CD4-positive, CD25-positive, alpha-beta regulatory T cell (primary cell): ENCODE measurements around the gene PRSS53. TPM values are rescaled to one million over a fixed set of nuclear protein-coding genes. Genes with fewer than 3 reads are reported as not detected.

Source experiments
- ATAC-seq, 2 donors: fragments of 150-1000 bp; cut with Tn5 transposase; one replicate each; pipeline ENCODE4 v1.10.0; 2021; ENCODE audit warnings: low read depth in 2 of 2, moderate number of reproducible peaks in 2 of 2, moderate library complexity in 1 of 2
- DNase-seq, 3 donors: peaks; one replicate each; pipeline versions ENCODE4 v3.0.0 to v3.0.0-alpha.2; 2012 to 2022; ENCODE audit warnings: mixed read lengths in 1 of 3
- H3K27ac ChIP-seq: one replicate; pipeline ENCODE4 v1.7.0; 2013; ENCODE audit warnings: mild to moderate bottlenecking, low read length; ENCODE audit not compliant: insufficient read depth, poor library complexity, severe bottlenecking
- H3K27me3 ChIP-seq: one replicate; pipeline ENCODE4 v1.7.0; 2013; ENCODE audit warnings: low read length; ENCODE audit not compliant: control insufficient read depth, insufficient read depth
- H3K36me3 ChIP-seq: one replicate; pipeline ENCODE4 v1.7.0; 2013; ENCODE audit warnings: mild to moderate bottlenecking, low read length, moderate library complexity; ENCODE audit not compliant: control insufficient read depth, insufficient read depth
- H3K4me1 ChIP-seq: 2 replicates; pipeline ENCODE4 v1.7.0; 2013; ENCODE audit warnings: mild to moderate bottlenecking, low read length; ENCODE audit not compliant: insufficient read depth, control insufficient read depth, poor library complexity, severe bottlenecking
- H3K4me3 ChIP-seq: one replicate; pipeline ENCODE4 v1.7.0; 2013; ENCODE audit warnings: low read depth, mild to moderate bottlenecking, low read length, moderate library complexity
- H3K9me3 ChIP-seq, 2 experiments: 1 replicate in 1 of 2; 2 replicates in 1 of 2; pipeline ENCODE4 v1.7.0; 2013; ENCODE audit warnings: low read length in 2 of 2, mild to moderate bottlenecking in 1 of 2, moderate library complexity in 1 of 2; ENCODE audit not compliant: control insufficient read depth in 2 of 2
- H3K27ac Mint-ChIP-seq, 3 donors: one replicate each; pipeline ENCODE4 v1.8.0; 2020 to 2022; ENCODE audit warnings: mild to moderate bottlenecking in 3 of 3, mixed read lengths in 3 of 3, moderate library complexity in 2 of 3
- H3K27me3 Mint-ChIP-seq: one replicate; pipeline ENCODE4 v1.8.0; 2022; ENCODE audit warnings: mild to moderate bottlenecking, mixed read lengths
- H3K36me3 Mint-ChIP-seq: one replicate; pipeline ENCODE4 v1.8.0; 2020; ENCODE audit warnings: mixed read lengths
- H3K4me1 Mint-ChIP-seq, 4 donors: one replicate each; pipeline ENCODE4 v1.8.0; 2020 to 2022; ENCODE audit warnings: mixed read lengths in 4 of 4, mild to moderate bottlenecking in 1 of 4
- H3K4me3 Mint-ChIP-seq, 4 donors: one replicate each; pipeline ENCODE4 v1.8.0; 2020 to 2022; ENCODE audit warnings: mild to moderate bottlenecking in 4 of 4, mixed read lengths in 4 of 4, moderate library complexity in 3 of 4
- H3K9me3 Mint-ChIP-seq, 7 donors: one replicate each; pipeline ENCODE4 v1.8.0; 2020 to 2022; ENCODE audit warnings: mixed read lengths in 7 of 7, mild to moderate bottlenecking in 3 of 7, moderate library complexity in 2 of 7
- polyA plus RNA-seq, 4 donors: library from polyadenylated mRNA; unstranded; fragments of 300-500 nt; fragmentation: Illumina TruSeq; gene quantifications; one replicate each; pipeline ENCODE4 v1.2.3, GENCODE V29; 2021
- total RNA-seq: library from RNA; stranded (reverse); gene quantifications from one replicate; pipeline ENCODE4 v1.2.3, GENCODE V29; 2022

PRSS53 gene
- total and polyA plus RNA-seq, 5 donors from 2014 or later = 0.41 to 8.2 (median 0.75) TPM

- Mint-ChIP-seq H3K4me1 (peaks cover 5 to 53% (median 34%) of the 10 kb centered on the region in 4 donors), H3K9me3 (no peaks in the 10 kb centered on the region)
Measured at GRCh38 chr16:31073142-31073969, 15.4 kb downstream of the PRSS53 start.

GRCh38 chr16:31072540-31073141, 16.1 kb downstream of the PRSS53 start:
- Mint-ChIP-seq H3K4me3 (peak overlapping the region; percentile 90 to 98 (median 98)), H3K4me1 (peaks cover 5 to 49% (median 36%) of the 10 kb centered on the region in 4 donors), H3K36me3 (peaks cover 8% of the 10 kb centered on the region), H3K27me3 (peaks cover 4% of the 10 kb centered on the region), H3K27ac (peak overlapping the region; percentile 85 to 98 (median 95)), H3K9me3 (no peaks in the 10 kb centered on the region)
- Histone ChIP-seq H3K36me3 (peaks cover 14% of the 10 kb centered on the region), H3K27me3 (no peaks in the 10 kb centered on the region), H3K27ac (peak overlapping the region; percentile 96), H3K4me1 (peaks cover 30% of the 10 kb centered on the region), H3K4me3 (peak overlapping the region; percentile 81), H3K9me3 (no peaks in the 10 kb centered on the region)
- DNase-seq = peak in 1 of 3 donors; percentile 58
- ATAC-seq = no peak

More at GRCh38 chr16:31073142-31073969, 15.4 kb downstream of the PRSS53 start:
- Histone ChIP-seq H3K4me1 (peaks cover 30% of the 10 kb centered on the region), H3K4me3 (peak overlapping the region; percentile 100), H3K27ac (peak overlapping the region; percentile 96), H3K27me3 (no peaks in the 10 kb centered on the region), H3K36me3 (peaks cover 20% of the 10 kb centered on the region), H3K9me3 (no peaks in the 10 kb centered on the region)
- Mint-ChIP-seq H3K27ac (peak overlapping the region; percentile 85 to 100 (median 97)), H3K27me3 (peaks cover 4% of the 10 kb centered on the region), H3K4me3 (peak overlapping the region; percentile 90 to 98 (median 98)), H3K36me3 (peaks cover 15% of the 10 kb centered on the region)
- DNase-seq (peak; percentile 83 to 91 (median 85)), ATAC-seq (peak; percentile 47 to 52)

- H3K27me3 Mint-ChIP-seq = peaks cover 4% of the 10 kb centered on the region
- Histone ChIP-seq H3K4me1 (peaks cover 30% of the 10 kb centered on the region), H3K27ac (peak overlapping the region; percentile 96), H3K27me3 (no peaks in the 10 kb centered on the region), H3K4me3 (peak overlapping the region; percentile 81), H3K9me3 (no peaks in the 10 kb centered on the region), H3K36me3 (peaks cover 7% of the 10 kb centered on the region)
- no peak for DNase-seq
- H3K36me3 Mint-ChIP-seq = peaks cover 7% of the 10 kb centered on the region
- H3K9me3 Mint-ChIP-seq = no peaks in the 10 kb centered on the region
- peaks cover 5 to 48% (median 36%) of the 10 kb centered on the region in 4 donors for H3K4me1 Mint-ChIP-seq
- peak overlapping the region; percentile 90 to 98 (median 98) for H3K4me3 Mint-ChIP-seq
- peak overlapping the region; percentile 20 to 98 (median 36) for H3K27ac Mint-ChIP-seq
- ATAC-seq = no peak
Measured at GRCh38 chr16:31071861-31072260, 16.9 kb downstream of the PRSS53 start.

DNA sequence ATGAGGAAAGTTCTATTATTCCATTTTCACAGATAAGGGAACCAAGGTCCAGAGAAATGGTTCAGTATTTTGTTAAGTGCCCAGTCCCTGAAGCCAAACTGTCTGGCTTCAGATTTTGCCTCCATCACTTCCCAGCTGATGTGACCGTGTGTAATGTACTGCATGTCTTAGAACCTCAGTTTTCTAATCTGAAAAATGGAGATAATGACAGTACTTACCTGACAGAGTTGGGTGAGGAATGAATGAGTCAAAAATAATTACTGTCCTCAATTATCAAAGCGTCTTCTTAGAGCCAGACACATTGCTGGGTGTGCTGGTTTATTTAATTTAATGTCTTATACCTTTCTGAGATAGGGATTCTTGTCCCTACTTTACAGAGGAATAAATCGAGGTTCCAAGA, 21.4 kb downstream of the PRSS53 start:
- H3K9me3 Mint-ChIP-seq = no peaks in the 10 kb centered on the region
- H3K36me3 ChIP-seq = no peaks in the 10 kb centered on the region
- no peak for ATAC-seq
- peak overlapping the region in 1 of 4 donors; percentile 25 for H3K4me3 Mint-ChIP-seq
- H3K9me3 ChIP-seq = no peaks in the 10 kb centered on the region
- no peak for DNase-seq
- H3K27ac ChIP-seq = no peak overlapping the region
- no peaks in the 10 kb centered on the region for H3K27me3 ChIP-seq
- H3K36me3 Mint-ChIP-seq = peaks cover 8% of the 10 kb centered on the region
- no peak overlapping the region for H3K27ac Mint-ChIP-seq
- H3K4me3 ChIP-seq = no peak overlapping the region
- peaks cover 31% of the 10 kb centered on the region for H3K4me1 ChIP-seq
- no peaks in the 10 kb centered on the region for H3K27me3 Mint-ChIP-seq
- peaks cover 0 to 56% (median 40%) of the 10 kb centered on the region in 4 donors for H3K4me1 Mint-ChIP-seq

- ATAC-seq = no peak
- H3K27ac ChIP-seq = no peak overlapping the region
Measured at GRCh38 chr16:31064882-31065461, 23.8 kb downstream of the PRSS53 start.

GRCh38 chr16:31063843-31064611, 24.7 kb downstream of the PRSS53 start:
- Histone ChIP-seq H3K27me3 (no peaks in the 10 kb centered on the region), H3K36me3 (no peaks in the 10 kb centered on the region), H3K9me3 (no peaks in the 10 kb centered on the region), H3K27ac (no peak overlapping the region), H3K4me3 (no peak overlapping the region), H3K4me1 (peaks cover 22% of the 10 kb centered on the region)
- peak in 1 of 2 donors; percentile 12 for ATAC-seq
- H3K36me3 Mint-ChIP-seq = peaks cover 11% of the 10 kb centered on the region
- peak overlapping the region in 3 of 4 donors; percentile 32 to 60 (median 52) for H3K4me3 Mint-ChIP-seq
- peak in 1 of 3 donors; percentile 22 for DNase-seq
- peaks cover 0 to 42% (median 27%) of the 10 kb centered on the region in 4 donors for H3K4me1 Mint-ChIP-seq
- peak overlapping the region in 2 of 3 donors; percentile 65 to 81 for H3K27ac Mint-ChIP-seq
- no peaks in the 10 kb centered on the region for H3K9me3 Mint-ChIP-seq
- H3K27me3 Mint-ChIP-seq = no peaks in the 10 kb centered on the region

More at GRCh38 chr16:31064882-31065461, 23.8 kb downstream of the PRSS53 start:
- H3K9me3 ChIP-seq = no peaks in the 10 kb centered on the region
- no peaks in the 10 kb centered on the region for H3K27me3 ChIP-seq
- no peak overlapping the region for H3K4me3 ChIP-seq
- Mint-ChIP-seq H3K27ac (peak overlapping the region; percentile 20 to 81 (median 65)), H3K4me3 (peak overlapping the region in 3 of 4 donors; percentile 12 to 60 (median 52)), H3K9me3 (no peaks in the 10 kb centered on the region), H3K4me1 (peaks cover 0 to 44% (median 31%) of the 10 kb centered on the region in 4 donors), H3K27me3 (no peaks in the 10 kb centered on the region), H3K36me3 (peaks cover 11% of the 10 kb centered on the region)
- peaks cover 22% of the 10 kb centered on the region for H3K4me1 ChIP-seq
- no peaks in the 10 kb centered on the region for H3K36me3 ChIP-seq
- DNase-seq = no peak

DNA sequence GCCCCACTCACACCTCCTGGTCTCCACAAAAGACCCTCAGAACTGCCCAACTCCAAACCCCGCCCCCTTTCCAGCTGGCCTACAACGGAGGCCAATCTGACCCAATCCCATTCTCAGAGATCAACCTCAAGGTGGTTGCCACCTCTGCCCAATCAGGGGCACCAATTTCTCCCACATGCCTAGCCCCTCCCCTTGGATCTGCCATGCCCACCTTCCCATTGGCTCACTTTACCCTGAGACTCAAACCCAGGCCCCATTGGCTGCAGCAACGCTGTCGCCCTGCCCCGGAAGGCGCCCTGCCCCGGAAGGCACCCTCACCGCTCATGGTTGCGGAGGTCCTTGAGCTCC, 25.3 kb downstream of the PRSS53 start:
- Mint-ChIP-seq H3K4me3 (peak overlapping the region in 1 of 4 donors; percentile 23), H3K27me3 (no peaks in the 10 kb centered on the region), H3K9me3 (no peaks in the 10 kb centered on the region), H3K27ac (peak overlapping the region in 1 of 3 donors; percentile 81), H3K4me1 (peaks cover 0 to 37% (median 25%) of the 10 kb centered on the region in 4 donors), H3K36me3 (peaks cover 11% of the 10 kb centered on the region)
- no peak for ATAC-seq
- DNase-seq = no peak
- H3K4me3 ChIP-seq = no peak overlapping the region
- peaks cover 22% of the 10 kb centered on the region for H3K4me1 ChIP-seq
- H3K9me3 ChIP-seq = no peaks in the 10 kb centered on the region
- no peaks in the 10 kb centered on the region for H3K36me3 ChIP-seq
- H3K27me3 ChIP-seq = no peaks in the 10 kb centered on the region
- H3K27ac ChIP-seq = no peak overlapping the region
